ENCODE results near the gene CCPG1.
"Not testable (repeated sequence)": the region's sequence is repeated elsewhere in the genome, so short reads cannot be mapped to it uniquely, and the experiment has no call there.

CCPG1 gene

GRCh38 chr15:55408012-55408928 lies at the start of gene CCPG1, which contains the start of gene PIERCE2:
Gene CCPG1 (minus strand): TSS chr15:55408359. CDS start chr15:55389424, 18,935 bp downstream.
Gene PIERCE2 (plus strand): TSS chr15:55408495. CDS start chr15:55408769, 274 bp downstream.
- peak; percentile 98 for DNase-seq (ENCODE audit: low spot score)

- DNase-seq (ENCODE audit: low spot score), result no peak
Observed at GRCh38 chr15:55457401-55458022, 49.4 kb upstream of the CCPG1 start.

GRCh38 chr15:55447030-55447394 lies 38.9 kb upstream of the CCPG1 start:
- DNase-seq (ENCODE audit: low spot score), result not testable (repeated sequence)

GRCh38 chr15:55446379-55447029 lies 38.3 kb upstream of the CCPG1 start:
- not testable (repeated sequence) for DNase-seq (ENCODE audit: low spot score)

- DNase-seq (ENCODE audit: low spot score), result not testable (repeated sequence)
Observed at GRCh38 chr15:55445936-55446335, 37.8 kb upstream of the CCPG1 start.

GRCh38 chr15:55443141-55443540 lies 35.0 kb upstream of the CCPG1 start:
- DNase-seq (ENCODE audit: low spot score), result not testable (repeated sequence)

GRCh38 chr15:55434989-55435825 lies 27.0 kb upstream of the CCPG1 start:
- DNase-seq (ENCODE audit: low spot score), result peak; percentile 59

GRCh38 chr15:55422089-55422488 lies 13.9 kb upstream of the CCPG1 start:
- no peak for DNase-seq (ENCODE audit: low spot score)

GRCh38 chr15:55420171-55420866 lies 12.2 kb upstream of the CCPG1 start:
- DNase-seq (ENCODE audit: low spot score), result no peak

- DNase-seq (ENCODE audit: low spot score), result not testable (repeated sequence)
Observed at GRCh38 chr15:55417678-55418077, 9.5 kb upstream of the CCPG1 start.

GRCh38 chr15:55408976-55409375 lies 817 bp upstream of the CCPG1 start:
- not testable (repeated sequence) for DNase-seq (ENCODE audit: low spot score)

- DNase-seq (ENCODE audit: low spot score), result no peak
Observed at GRCh38 chr15:55407498-55408011, 604 bp downstream of the CCPG1 start.

GRCh38 chr15:55403531-55403930 lies 4.6 kb downstream of the CCPG1 start:
- peak; percentile 11 for DNase-seq (ENCODE audit: low spot score)

GRCh38 chr15:55402707-55403106 lies 5.5 kb downstream of the CCPG1 start:
- no peak for DNase-seq (ENCODE audit: low spot score)

- DNase-seq (ENCODE audit: low spot score), result no peak
Observed at GRCh38 chr15:55401786-55402246, 6.3 kb downstream of the CCPG1 start.

GRCh38 chr15:55400050-55400449 lies 8.1 kb downstream of the CCPG1 start:
- DNase-seq (ENCODE audit: low spot score), result not testable (repeated sequence)

- no peak for DNase-seq (ENCODE audit: low spot score)
Observed at GRCh38 chr15:55398243-55398642, 9.9 kb downstream of the CCPG1 start.

GRCh38 chr15:55394694-55395093 lies 13.5 kb downstream of the CCPG1 start:
- DNase-seq (ENCODE audit: low spot score), result no peak

GRCh38 chr15:55389264-55389607 lies 18.9 kb downstream of the CCPG1 start:
- DNase-seq (ENCODE audit: low spot score), result peak; percentile 49

GRCh38 chr15:55387027-55387426 lies 21.1 kb downstream of the CCPG1 start:
- peak; percentile 20 for DNase-seq (ENCODE audit: low spot score)

GRCh38 chr15:55383687-55384086 lies 24.5 kb downstream of the CCPG1 start:
- no peak for DNase-seq (ENCODE audit: low spot score)

Measured in kidney tubule cell (primary cell).